HG03095 (cell line): Measurements from ENCODE around the gene CCDC51.

Experiments
- ATAC-seq: cut with Tn5 transposase; IDR thresholded peaks from one replicate; pipeline ENCODE4 v1.9.1; 2021; ENCODE audit warnings: moderate library complexity; ENCODE audit not compliant: unreplicated experiment

Gene CCDC51

GRCh38 chr3:48435223-48435595, 4.7 kb downstream of the CCDC51 start:
- ATAC-seq = no peak

DNA sequence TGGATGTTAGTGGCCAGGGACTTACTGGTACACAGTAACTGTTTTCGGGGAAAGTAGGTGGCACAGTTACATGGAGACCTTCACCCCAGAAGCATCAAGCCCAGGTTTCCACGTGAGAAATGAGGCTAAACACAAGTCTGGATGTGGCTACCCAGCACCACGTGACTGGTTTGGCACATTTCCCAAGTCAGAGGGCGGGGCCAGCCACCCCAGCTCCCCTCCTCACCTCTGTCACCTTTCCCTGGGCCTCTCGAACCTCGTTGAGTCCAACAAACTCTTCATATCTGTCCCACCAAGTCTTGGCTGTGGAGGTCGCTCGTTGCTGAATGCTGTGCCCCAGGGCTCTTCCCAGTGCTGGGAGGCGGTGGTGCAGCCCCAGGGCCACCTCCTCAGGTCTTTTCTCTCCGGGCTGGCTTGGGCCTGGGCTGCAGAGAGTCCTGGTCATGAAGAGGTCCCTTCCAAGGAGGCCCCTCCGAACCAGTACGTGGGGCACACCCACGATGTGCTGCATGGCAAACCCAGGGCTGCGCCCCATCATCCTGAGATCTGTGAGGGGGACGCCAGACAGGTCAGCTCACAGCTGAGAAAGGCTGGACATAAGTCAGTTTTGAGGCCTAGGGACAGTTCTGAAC, 5.2 kb downstream of the CCDC51 start:
- no peak for ATAC-seq

DNA sequence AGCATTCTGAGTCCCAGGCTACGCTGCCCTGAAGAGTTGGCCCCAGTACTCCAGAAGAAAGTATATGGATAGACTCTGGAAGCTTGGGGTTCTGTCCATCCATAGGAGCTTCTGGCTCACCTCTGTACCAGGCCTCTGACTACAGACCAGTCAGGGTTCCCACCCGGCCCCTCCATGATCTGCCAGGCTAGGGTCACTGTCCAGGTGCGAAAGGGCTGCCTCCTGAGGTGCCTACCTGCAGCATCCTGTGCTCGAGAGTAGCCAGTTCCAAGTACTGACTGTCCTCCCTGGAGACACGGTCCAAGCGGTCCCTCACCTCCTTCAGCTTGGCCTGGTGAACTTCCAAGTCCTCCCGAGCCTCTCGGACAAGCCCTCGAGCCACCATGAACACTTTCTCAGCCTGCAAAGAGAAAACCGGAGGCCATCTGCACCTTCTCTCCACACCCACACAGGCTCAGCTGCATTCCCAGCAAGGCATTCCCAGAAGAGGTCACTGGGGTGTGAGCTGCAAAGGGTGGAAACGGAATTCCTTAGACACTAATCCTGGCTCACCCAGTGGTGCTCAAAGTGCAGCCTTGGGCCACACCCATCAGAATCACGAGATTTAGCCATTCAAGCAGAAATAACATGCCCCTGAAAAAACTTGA, 6.3 kb downstream of the CCDC51 start:
- no peak for ATAC-seq

GRCh38 chr3:48432411-48433371, 7.2 kb downstream of the CCDC51 start:
- no peak for ATAC-seq

DNA sequence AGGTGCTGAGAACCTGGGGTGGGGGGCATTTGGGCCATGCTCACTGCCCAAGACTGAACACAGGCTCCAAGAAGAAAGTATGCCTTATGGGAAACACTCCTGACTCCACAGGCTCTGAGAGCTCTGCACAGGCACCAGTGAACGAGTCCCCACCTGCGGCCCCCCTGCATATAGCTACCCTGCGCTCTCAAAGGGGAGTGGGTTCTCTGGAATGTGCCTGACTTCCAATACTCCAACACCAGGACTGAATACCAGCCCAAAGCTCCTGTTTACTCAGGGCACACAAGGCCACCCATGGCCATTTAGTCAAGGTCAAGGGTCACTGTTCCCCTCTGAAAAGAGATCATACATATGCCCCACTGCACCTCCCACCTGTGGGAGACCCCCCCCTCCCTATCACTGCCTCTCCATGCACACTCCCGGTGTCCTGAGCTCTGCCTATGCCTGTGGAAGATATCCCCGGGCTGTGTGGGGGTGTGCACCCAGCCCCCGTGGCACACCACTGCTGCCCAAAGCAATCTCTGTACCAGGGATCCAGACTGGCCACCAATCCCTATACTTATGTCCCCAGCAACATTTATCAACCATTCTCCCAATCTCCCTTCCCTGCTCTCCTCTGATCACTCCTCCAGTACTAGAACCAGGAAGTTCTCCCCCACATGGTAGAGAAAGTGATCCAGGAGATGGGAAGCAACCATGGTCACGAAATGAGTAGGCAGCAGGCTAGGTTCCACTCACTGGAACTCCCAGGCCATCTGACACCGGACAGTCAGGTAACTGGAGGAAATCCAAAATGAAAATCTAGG, 8.5 kb downstream of the CCDC51 start:
- ATAC-seq = no peak

DNA sequence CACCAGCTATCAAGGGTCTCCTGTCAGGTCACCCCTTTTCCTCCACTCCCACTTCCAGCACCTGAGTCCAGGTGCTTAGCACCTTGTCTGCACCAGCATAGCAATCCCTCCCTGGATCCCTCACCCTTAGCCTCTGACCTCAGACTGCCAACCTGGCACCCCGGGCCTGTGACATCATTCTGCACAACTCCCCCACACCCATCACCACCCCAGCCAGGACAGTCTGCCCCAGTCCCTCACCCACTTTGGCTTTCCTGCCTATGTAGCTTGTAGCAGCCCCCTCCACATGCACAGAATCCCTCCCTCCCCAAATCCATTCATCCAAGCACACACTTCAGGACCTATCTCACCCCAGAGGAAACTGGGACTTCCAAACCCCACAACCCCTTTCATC, 9.2 kb downstream of the CCDC51 start:
- no peak for ATAC-seq

GRCh38 chr3:48429960-48430707, 9.8 kb downstream of the CCDC51 start, which contains the start of gene PLXNB1:
TSS of gene PLXNB1 (minus strand) at chr3:48430086. CDS start at chr3:48424611, 5,475 bp downstream.
- no peak for ATAC-seq

DNA sequence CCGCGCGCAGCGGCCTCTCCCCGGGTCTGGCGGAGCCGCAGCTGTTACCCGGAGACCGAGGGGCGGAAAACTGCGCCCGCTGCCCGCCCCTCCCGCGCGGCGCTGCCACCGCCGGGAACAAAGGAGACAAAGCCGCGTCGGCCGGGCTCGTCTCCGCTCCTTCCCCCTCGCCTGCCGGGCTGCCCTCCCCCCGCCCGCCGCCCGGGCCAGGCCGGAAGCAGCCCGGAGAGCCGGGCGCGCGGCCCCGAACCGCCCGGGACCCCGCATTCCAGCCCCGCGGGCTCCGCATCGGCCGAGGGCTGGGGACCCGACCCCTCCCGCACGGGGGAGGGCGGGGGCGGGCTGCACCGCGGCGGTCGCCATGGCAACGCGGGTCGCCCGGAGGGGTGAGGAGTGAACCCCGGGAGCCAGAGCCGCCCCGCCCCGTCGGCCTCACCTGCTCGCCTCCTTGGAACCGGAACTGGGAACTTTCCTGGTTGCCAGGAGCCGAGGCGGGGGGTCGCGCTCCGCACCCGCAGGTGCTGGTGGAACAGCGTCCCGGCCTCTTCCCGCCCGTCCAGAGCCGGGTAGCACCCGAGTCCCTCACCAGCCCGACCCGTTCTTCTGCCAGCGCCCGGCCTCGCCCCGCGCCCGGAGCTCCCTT, 10.5 kb downstream of the CCDC51 start:
- no peak for ATAC-seq

GRCh38 chr3:48428572-48429316, 11.2 kb downstream of the CCDC51 start:
- no peak for ATAC-seq

DNA sequence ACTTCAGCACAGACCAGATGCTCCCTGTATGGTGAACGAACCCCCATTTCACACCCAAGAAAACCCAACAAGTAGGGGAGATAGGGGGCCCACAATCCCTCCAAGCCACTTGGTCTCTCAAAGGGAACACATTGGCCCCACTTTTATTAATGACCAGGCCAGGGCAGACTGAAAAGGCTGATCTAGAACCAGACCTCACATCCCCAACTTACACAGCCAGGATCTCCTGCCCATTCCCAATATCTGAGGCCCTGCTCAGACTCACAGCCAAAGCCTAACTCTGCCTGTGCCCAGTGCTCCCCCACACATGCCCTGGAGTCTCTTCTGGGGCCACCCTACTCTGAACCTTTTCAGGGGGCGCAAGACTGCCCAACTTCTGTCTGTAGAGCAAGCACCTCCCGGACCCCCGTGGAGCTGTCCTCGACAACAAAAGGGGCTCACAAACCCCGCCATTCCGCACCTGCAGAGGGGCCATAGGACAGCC, 11.8 kb downstream of the CCDC51 start:
- no peak for ATAC-seq

GRCh38 chr3:48427630-48427962, 12.3 kb downstream of the CCDC51 start:
- no peak for ATAC-seq

DNA sequence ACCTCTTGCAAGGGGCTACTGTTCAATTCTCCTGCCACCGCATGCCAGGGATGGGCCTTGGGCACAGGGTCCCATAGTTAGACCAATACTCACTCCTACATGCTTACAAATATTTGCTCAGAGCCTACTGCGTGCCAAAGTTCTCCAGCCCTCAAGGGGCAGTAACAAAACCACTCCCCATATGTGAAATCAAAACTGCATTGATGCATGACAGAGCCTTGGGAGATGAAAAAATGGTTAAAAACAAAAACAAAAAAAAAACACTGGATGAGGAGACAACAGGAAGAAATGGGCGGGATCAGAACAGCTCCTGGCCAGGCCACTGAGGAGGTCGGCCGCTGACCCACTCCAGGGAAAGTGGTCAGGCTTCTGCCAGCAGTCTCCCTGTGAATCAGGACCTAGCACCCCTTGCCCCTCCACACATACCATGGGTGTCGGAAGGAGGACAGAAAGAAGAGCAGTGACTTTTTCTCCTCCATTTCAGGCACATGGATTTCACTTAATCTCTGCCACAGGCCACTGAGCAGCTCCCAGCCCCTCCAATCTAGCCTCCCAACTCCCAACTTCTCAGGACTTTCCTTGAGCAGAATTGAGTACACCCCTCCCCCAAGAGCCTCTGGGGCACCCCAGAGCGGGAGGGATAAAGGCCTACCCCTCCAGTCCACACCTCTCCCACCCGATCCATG, 12.8 kb downstream of the CCDC51 start:
- ATAC-seq = no peak

- no peak for ATAC-seq
These were observed 13.5 kb downstream of the CCDC51 start for GRCh38 chr3:48426401-48426909.

DNA sequence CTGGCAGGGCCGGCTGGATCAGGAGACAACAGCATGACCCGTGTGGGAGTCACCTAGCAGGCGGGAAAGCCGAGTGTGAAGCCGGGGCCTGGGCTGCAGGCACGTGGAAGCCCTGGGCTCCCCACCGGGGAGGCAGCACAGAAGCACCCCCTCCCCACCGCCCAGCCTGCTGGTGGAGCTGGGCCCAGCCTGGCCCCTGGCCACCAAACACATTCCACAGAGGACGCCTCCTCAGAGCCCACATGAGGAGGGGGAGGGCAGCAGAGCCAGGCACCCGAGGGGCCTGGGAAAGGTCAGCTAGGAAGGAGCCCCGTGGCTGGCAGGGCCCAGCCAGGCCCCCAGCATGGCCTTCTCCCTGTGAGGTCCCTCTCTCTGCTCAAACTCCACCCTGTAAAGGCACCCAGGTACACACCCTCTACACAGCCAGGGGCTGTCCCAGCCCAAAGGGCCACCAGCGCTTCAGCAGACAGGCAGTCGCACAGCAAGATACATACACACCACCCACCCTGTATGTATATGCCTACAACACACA, 14.6 kb downstream of the CCDC51 start:
- no peak for ATAC-seq

- ATAC-seq = no peak
These were observed 15.8 kb downstream of the CCDC51 start for GRCh38 chr3:48423883-48424695.

DNA sequence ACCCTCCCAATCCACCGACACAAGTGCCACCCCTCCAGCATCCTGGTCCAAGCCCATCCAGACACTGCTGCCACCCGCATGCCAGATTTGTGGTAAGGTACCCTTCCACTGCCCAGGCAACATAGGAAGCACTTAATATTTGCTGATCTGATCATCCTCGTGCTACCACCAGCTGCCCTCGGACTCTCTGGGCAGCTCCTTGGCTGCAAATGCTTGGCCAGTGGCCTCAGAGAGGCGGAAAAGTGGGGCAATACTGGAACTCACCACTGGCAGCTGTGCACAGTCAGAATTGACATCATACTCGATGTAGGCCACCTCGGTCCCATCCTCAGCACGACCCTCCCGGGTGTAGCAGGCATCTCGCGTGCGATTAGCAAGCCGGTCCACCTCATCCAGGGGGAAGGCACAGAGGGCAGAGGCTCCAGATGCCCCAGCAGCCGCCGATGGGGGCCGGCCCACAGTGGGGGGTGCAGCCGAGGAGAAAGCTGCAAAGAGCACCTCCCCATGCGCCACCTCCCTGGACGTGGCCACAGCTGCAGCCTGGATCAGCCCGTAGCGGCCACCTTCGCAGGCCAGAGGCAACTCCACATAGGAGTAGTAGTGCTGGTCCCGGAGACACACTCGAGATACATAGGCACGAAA, 16.6 kb downstream of the CCDC51 start:
- no peak for ATAC-seq

GRCh38 chr3:48422681-48423080, 17.2 kb downstream of the CCDC51 start:
- ATAC-seq = no peak
